GM21423 (cell line): ENCODE measurements around the gene ATP7A.
"Not testable (repeated sequence)": the region's sequence is repeated elsewhere in the genome, so short reads cannot be mapped to it uniquely, and the experiment has no call there.

Experiments used
- ATAC-seq: cut with Tn5 transposase; IDR thresholded peaks from one replicate; pipeline ENCODE4 v1.9.1; 2021; ENCODE audit warnings: mild to moderate bottlenecking, moderate library complexity; ENCODE audit not compliant: unreplicated experiment

ATP7A gene

DNA sequence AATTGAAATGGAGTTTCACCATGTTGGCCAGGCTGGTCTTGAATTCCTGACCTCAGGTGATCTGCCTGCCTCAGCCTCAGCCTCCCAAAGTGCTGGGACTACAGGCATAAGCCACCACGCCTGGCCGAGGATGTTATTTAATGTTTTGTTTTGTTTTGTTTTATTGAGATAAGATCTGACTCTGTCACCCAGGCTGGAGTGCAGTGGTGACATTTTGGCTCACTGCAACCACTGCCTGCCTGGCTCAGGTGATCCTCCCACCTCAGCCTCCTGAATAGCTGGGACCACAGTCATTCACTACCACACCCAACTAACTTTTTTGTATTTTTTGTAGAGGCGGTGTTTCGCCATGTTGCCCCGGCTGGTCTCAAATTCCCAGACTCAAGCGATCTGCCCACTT, 34.5 kb downstream of the ATP7A start:
- not testable (repeated sequence) for ATAC-seq

DNA sequence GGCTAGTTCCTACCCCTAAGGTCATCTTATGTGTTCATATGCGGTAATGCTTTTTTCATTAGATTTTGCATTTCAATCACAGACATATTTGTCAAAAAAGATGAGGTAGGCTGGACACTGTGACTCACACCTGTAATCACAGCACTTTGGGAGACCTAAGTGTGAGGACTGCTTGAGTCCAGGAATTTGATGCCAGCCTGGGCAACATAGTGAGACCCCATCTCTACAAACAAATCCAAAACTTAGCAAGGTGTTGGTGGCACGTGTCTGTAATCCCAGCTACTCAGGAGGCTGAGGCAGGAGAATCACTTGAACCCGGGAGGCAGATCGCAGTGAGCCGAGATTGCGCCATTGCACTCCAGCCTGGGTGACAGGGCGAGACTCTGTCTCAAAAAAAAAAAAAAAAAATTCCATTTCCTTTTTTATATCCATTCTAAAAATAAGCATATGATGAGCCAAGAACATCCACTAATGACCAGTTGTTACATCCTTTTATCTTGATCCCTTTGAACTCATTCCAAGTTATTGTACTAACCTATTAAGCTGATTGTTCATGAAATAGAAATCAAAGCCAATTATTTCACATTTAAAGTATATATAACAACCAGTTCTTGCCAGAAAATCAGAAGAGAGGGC, 35.5 kb downstream of the ATP7A start:
- ATAC-seq, result no peak

DNA sequence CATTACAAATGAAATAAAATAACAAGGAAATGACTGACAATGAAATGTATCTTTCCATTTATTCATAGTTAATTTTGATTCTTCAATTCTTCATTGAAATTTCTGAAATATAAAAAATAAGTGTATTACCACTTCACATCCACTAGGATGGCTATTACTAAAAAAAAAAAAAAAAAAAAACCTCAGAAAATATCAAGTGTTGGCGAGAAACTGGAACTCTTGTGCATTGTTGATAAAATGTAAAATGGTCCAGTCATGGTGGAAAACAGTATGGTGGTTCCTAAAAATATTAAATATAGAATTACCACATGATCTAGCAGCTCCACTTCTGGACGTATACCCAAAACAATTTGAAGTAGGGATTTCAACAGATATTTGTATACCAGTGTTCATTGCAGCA, 36.1 kb downstream of the ATP7A start:
- ATAC-seq, result no peak

DNA sequence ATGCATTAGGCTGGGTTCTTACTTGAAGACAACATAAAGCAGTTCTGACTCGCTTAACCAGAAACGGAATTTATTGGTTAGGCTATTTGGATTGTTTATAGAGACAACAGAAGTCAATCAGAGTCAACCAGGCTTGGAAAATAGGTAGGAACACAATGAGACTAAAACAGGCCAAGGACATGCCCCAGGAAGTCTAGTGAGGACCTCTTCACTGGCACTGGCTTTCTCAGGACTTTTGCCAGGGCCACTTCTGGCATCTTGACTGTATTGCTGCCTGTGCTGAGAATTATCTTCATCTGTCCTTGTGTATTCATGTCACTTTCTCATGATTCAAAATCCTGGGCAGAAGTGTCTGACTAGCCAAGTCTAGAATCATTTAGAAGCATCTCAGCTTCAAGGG, 39.3 kb downstream of the ATP7A start:
- no peak for ATAC-seq

DNA sequence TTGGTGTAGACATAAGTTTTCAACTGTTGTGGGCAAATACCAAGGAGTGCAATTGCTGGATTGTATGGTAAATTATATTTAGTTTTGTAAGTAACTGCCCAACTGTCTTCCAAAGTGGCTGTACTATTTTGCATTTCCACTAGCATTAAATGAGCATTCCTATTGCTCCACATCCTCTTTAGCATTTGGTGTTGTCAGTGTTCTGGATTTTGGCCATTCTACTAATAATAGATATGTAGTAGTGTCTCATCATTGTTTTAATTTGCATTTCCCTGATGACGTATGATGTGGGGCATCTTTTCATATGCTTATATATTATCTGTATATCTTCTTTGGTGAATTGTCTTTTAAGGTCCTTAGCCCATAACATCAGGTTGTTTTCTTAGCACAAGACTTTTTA, 41.7 kb downstream of the ATP7A start:
- no peak for ATAC-seq

DNA sequence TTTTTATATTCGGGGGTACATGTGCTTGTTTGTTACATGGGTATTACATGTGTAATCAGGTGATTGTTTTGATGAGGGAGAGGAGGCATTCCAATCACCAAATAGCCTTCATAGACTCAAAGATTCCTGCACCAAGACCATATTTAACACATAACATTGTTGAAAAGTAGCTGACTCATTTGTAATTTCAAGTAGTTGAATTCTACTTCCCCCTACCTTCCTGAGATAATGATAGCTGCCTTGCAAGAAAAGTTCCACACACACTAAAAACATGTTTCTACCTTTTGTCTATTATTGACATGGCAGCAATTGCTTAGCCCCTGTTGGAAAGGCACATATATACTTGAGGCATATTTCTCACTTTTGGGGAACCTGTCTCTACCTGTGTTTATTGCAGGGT, 42.8 kb downstream of the ATP7A start:
- ATAC-seq, result no peak

DNA sequence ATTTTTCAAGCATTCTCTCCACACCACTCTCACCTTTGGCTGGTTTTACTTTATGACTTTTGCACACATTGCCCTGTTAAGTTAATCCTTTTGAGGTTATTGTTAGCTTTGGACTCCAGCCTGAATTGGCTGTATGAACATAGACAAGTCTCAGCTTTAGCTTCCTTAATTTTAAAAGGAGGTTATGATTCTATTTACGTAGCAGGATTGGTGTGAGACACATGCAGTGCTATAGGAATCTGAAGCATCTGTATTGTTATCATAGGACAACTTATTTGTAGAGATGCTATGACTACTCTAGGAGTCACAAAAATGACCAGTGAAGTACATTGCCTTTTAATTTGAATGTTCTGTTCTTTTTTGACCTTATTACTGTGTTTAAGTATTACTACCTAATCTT, 43.2 kb downstream of the ATP7A start:
- no peak for ATAC-seq

DNA sequence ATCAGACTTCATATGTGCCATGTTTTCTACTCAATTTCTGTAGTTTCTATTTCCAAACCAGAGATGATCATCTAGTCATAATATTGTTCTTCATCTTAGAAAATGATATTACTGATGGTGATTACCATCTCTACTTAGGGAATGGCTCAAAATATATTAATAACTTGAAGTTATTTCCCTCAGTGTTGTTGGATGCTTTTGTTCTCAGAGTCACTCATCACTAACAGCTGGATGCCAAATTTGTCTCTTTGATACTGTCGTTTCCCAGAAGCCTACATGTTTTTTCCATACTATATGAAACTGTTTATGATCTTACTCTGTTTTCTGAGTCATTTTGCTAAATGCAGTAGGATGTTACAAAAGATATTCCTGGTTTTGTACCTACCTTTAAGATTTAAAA, 50.1 kb downstream of the ATP7A start:
- ATAC-seq, result no peak

DNA sequence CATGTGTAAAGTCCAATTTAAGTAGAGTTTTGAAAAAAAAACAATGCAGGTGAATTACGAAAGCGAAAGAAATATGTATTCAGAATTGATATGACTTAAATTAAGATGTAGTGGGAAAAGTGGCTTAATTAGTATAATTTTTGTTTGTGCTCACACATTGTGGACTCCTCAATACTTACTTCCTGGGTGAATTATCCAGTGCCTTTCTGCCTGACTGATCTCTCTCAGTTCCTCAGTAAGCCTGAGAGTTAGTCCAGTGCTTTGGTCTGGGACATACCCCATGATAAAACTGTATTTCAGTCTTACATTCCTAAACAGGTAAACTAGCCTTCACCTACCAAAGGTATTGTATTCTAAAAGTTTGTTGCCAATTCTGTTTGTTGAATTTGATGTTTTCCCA, 50.6 kb downstream of the ATP7A start:
- ATAC-seq, result no peak

DNA sequence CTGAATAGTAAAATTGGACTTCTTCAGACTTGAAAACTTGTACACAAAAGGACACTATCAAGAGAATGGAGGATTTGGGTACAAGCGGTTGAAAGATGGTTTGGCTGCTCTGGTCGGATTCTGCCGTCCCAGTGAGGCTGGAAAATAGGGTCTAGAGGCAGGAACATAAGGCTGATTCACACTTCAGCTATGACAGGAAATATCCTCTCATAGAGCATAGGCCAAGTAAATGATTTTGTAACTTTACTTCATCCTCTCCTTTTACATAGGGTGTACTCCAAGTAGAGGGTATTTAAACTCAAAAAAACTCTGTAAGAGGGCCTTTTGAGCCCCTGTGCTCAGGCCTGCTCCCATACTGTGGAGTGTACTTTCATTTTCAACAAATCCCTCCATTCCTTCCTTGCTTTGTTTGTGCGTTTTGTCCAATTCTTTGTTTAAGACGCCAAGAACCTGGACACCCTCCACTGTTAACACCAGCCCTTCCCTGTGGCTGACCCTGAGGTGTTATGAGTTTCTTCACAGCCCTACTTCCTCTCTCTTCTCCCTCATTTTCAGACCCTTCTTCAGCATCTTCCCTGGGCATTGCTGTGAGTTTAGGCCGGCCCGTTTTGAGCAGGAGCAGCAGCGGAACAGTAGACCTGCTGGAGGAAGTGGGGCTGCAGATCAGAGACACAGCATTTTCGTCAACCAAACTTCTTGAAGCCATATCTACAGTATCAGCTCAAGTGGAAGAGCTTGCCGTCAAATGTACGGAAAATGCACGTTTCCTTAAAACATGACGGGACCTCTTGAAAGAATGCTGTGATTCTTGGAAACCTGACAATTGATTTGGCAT, 51.8 kb downstream of the ATP7A start:
- no peak for ATAC-seq

DNA sequence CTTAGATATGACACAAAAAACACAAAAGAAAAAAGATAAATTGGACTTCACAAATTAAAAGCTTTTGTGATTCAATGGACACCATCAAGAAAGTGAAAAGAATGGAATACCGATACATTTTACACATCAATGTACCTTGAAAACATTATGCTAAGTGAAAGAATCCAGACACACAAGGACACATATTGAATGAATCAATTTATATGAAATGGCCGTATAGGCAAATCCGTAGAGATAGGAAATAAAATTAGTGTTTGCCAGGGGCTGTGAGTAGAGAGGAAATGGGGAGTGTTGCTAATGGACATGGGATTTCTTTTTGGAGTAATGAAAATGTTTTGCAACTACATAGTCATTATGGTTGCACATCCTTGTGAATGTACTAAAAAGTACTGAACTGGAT, 55.9 kb downstream of the ATP7A start:
- ATAC-seq, result no peak

DNA sequence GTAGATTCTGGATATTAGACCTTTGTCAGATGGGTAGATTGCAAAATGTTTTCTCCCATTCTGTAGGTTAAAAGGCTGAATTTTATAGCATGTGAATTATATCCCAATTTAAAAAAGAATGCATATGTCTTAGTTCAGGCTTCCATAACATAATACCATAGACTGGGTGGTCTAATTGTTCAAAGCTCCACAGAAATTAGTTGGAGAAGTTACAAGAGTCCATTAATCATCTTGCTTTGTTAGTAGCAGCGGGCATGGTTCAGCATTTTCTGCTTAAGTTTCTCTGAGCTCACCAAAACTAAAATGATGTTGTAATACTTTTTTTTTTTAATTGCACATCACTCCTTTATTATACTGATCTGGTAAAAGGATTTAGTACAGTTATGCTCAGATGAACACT, 57.1 kb downstream of the ATP7A start:
- no peak for ATAC-seq

DNA sequence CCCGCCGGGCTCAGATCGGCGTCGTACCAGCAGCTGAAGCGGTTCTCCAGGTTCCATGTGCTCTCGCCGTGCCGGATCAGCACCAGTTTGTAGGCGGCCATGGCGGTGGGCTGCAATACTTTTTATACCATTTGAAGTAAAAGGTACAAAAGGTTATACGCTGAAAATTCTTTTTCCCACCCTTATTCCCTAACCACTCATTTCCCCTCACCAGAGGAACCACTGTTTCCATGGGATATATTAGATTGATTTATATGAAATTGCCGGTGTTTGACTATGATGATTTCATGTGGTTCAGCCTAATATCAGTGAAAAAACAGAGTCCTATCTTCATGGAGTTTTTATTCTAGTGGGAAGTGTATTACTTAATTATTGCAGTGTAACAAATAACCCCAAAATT, 59.0 kb downstream of the ATP7A start, which contains the start of gene PGAM4:
PGAM4 (minus strand) TSS at position 101 of the 400 bp plus-strand sequence; CDS start at position 101, 0 bp downstream.
- ATAC-seq, result no peak

DNA sequence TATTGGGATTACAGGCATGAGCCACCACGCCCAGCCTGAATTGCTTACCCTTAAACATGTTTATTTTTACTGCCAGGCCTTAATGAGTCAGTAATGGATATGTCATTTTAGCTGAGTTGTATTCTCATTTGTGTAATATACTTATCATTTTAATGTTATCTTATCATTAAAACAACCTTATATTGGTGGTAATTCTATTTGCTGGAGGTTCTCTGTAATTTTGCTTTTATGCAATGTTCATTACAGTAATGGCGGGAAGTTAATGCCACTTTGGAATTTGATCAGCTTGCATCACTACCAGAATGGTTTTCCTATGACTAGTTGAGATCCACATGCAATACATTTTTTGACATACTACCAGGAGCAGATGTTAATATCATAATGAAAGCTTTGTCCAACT, 65.3 kb downstream of the ATP7A start:
- no peak for ATAC-seq

DNA sequence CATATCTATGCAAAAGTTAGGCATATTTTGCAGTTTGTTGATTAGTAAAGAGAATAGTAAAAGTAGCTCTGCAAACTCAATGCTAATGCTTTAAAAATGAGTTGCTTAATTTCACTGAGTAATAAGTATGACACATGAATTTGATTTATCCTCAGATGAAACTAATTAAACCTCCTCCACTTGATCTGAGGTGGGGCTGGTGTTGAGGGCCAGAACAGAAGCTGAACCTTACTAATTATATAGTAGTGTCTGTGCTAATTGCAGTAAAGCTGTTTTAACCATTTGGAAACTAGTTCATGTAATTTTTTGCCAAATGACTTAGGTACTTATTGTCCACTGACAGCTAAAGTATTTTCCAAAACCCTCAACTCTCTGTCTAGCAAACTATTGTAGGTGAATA, 66.6 kb downstream of the ATP7A start:
- ATAC-seq, result no peak

DNA sequence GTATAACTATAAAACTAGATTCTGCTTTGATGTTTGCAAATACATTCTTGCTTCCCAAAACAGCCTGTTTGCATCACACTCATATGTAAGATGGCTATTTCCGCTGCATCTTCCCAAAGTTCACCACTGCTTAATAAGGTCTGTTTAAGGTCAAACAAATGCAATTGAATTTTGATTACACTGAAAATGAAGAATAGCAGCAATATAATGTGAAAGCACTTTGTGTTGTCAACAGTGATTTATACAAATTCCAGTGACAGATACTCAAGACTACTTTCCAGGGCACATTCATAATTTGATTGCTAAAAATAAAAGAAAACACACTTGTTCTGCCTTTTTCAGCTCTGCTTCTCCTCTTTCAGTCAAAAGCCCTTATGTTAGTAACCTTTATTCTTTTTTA, 67.0 kb downstream of the ATP7A start:
- no peak for ATAC-seq

DNA sequence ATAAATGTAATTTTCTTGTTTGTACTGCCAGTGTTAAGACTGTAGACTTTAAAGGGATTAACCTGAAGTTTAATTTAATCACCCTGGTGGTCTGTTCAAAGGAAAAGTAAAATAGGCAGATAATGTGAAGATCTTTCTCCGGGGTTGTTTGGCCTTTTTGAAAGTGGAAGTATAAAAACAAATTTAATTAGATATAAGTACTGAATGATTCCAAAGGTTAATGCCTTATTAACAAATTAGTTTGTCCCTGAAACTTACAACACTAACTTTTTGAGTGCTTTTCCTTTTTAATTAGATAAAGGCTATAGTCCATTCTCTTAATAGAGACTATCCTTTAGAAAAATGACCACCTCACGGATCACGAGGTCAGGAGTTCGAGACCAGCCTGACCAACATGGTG, 69.4 kb downstream of the ATP7A start:
- ATAC-seq, result no peak

DNA sequence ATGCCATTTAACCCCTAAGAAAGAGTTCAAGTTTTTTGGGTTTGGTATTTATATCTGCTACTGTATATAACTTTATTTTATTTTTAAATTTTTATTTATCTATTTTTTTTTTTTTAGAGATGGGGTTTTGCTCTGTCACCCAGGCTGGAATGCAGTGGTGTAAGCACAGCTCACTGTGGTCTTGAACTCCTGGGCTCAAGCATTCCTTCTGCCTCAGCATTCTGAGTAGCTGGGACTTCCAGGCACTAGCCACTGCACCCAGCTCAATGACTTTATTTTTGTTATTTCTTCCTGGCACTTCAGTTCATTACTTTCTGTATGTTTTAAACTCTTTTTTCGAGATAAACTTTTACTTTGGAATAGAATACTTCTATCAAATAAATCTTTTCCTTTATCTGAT, 101.4 kb downstream of the ATP7A start:
- ATAC-seq, result no peak

DNA sequence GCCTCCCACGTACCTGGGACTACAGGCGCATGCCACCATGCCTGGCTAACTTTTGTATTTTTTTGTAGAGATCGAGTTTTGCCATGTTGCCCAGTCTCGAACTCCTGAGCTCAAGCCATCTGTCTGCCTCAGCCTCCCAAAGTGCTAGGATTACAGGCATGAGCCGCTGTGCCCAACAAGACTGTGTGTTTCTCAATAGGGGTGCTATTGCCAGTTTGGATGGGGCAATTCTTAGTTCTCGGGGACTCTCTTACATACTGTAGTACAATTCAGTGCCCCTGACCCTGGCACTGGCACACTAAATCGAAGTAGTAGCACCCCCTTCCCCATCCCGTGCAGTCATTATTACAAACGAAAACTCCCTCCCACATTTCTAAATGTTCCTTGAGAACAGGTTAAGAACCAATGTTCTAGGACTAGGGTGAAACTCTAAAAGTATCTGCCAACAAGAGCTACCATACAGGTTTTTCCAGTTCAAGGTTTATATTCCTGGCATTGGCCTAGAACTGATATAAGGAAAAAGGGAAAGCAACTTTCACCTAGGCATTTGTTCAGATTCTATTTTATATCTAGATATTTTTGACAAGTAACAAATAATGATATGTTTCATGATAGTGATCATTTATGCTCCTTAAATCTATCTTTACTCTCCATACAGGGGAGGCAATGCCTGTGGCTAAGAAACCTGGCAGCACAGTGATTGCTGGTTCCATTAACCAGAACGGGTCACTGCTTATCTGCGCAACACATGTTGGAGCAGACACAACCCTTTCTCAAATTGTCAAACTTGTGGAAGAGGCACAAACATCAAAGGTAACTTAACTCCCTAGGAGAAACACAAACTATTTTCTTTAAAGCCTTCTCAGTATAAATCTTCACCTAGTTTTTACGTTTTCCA, 109.3 kb downstream of the ATP7A start:
- ATAC-seq, result no peak

DNA sequence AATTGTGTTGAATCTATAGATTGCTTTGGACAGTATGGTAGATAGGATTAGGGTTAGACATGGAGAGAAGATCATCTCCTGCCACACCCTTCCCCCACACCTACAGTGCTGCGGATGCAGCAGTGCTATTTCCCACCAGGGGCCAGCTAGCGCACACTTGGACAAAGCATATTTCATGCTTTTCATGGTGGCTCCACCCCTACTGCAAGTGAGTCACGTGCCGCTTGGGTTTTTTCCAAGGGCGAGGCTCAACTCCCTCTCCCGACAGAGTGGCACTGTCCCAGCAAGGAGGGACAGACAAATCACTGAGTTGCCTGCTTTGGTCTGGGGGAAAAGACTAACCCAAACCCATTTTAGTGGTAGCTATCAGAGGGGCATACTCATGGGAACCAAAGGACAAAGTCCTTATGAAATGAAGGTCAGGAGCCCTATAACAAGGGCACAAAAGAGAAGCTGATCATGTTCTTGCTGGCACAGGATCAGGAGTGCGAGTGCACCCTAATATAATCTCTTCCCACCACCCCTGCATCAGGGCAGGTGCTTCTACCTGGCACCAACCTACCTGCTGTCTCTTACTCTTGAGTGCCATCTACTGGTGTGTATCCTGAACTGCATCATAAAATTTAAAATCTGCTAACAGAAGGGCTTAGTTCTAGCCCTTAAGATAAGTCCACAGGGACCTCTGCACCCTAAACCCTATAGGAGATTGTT, 114.0 kb downstream of the ATP7A start:
- ATAC-seq, result no peak

DNA sequence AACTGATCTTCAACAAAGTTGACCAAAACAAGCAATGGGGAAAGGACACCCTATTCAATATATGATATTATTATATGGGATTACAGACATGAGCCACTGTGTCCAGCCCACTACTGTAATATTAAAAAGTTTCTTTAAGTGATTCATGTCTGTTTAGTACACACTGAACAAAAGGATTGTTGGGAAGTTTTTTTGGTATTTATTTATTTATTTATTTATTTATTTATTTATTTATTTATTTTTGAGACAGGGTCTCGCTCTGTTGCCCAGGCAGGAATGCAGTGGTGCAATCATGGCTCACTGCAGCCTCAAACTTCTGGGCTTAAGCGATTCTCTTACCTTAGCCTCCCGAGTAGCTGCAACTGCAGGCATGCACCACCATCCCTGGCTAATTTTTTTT, 117.3 kb downstream of the ATP7A start:
- no peak for ATAC-seq
